GM21390 (cell line): ENCODE results near the gene CSF3R.

Experiments
- ATAC-seq: cut with Tn5 transposase; IDR thresholded peaks from one replicate; pipeline ENCODE4 v1.9.1; 2021; ENCODE audit not compliant: unreplicated experiment

The CSF3R gene

DNA sequence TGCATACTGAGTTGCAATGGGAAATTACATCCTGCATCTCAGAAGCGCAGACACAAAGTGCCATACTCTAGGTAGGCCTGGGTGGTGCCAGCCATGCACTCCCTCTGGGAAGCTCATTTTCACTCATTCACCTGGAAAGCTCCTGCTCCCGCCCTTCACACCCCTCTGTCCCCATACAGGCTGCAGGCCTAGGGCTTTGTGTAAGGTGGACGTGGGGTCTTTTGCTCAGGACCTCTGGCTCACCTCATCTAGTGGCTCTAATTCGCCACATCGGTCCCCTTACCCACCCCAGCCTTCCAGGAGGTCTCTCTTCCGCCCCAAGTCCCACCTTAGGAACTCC lies 19.3 kb downstream of the CSF3R start:
- ATAC-seq: no peak

DNA sequence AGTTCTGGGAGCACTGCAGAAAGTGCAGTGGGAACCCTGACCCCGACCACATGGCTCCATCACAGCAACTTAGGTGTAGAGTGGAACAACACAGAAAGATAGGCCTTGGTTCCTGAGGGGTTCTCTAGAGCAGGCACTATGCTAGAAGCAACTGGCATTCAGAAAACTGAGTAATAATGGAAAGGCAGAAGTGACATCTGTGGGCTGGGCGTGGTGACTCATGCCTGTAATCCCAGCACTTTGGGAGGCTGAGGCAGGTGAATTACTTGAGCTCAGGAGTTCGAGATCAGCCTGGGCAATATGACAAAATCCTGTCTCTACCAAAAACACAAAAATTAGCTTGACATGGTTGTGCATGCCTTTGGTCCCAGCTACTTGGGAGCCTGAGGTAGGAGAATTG lies 23.8 kb downstream of the CSF3R start:
- no peak for ATAC-seq

DNA sequence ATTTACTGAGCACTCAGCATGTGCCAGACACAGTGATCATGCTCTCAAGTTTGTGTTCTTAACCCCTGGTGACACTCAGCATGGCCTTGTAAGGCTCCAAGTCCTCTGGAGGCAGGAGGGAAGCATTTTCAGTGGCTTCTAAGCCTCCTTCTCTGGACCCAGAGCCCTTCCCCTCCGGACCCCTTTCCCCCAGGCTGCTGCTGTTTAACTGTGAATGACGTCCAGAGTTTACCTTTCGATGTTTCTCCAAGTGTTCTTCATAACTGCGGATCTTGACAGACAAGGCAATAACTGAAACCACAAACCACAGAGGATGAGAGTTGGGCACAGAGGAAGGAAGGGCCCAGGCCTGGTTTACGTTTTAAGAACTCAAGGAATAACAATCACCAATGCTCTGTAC lies 25.0 kb downstream of the CSF3R start:
- ATAC-seq: no peak

DNA sequence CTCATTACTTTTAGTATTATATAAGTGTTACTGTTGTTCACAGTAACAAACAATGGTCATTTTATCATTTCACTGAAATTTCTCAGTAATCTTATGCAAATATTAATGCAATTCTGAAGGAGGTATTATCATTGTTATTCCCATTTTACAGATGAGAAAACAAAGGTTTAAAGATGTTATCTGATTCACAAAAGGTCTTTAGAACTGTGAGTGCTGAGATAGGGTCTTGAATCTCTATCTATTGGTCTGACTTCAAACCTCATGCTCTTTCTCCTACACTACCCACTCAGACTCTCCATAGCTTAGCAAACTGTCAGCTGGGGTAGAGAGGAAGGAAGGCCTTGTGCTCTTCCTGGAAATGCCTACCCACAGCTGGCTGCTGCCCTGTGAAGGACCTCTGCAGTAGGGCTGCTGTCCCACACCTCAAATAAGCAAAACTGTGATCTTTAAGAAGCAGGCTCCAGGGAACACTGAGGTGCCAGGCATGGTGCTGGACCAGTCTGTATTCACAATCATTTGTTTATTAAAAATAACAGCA lies 26.3 kb downstream of the CSF3R start:
- no peak for ATAC-seq

DNA sequence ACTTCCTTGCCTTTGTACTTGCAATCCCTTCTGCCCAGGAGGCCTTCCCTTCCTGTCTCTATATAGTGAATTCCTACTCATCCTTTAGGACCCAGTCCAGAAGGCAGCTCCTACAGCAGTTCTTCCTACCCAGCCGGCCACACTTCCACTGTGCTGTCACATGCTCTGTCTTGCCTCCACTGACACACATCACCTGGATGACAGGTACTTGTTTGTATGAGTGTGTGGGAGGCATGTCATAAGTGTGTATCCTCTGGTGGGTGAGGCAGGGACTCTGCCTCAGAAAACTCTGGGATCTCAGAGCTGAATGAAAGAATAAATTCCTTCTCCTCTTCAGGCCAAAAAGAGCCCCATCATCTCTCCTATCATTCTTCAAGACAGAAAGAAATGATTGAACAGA lies 27.3 kb downstream of the CSF3R start:
- ATAC-seq: no peak

DNA sequence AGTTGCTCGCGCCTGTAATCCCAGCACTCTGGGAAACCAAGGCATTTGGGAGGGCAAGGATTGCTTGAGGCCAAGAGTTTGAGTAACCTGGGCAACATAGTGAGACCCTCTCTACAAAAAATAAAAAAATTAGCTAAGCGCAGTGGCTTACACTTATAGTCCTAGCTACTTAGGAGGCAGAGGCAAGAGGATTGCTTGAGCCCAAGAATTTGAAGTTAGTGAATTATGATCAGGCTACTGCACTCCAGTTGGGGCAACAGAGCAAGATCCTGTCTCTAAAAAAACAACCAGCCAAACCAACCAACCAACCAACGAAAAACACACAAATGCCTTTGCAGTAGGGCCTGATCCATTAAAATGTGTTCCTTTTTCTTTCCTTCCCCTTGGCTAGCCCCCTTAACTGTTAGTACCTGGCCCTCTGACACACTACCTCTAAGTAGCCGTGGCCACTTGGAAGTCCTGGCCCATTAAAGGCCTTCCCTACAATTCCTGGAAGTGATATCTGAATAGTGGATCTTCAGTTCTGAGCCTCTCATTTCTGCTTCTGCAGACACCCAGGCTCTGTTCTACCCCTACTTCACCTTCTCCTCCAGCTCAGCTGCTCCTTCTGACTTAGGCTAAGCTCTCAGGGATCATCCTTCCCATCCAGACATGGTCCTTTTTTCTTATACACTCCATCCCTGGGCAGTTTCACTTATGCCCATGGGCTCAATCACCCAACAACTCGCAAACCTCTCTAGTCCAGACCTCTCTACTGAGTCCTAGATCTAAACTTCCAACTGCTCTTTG lies 28.9 kb downstream of the CSF3R start:
- ATAC-seq: no peak

DNA sequence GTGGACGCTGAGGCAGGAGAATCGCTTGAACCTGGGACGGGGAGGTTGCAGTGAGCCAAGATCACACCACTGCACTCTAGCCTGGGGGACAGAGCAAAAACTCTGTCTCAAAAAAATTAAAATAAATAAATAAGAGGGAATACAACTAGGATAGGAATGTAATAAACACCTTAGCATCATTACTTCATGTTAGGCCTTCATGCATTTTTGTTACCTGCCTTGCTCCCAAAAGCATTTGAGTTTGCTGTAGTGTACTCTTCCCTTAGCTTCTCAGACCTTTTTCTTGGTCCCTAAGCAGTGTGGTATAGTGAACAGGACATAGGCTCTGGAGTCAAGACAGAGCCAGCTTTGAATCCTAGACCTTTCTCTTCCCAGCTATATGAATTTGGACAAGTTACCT lies 29.7 kb downstream of the CSF3R start:
- ATAC-seq: no peak

DNA sequence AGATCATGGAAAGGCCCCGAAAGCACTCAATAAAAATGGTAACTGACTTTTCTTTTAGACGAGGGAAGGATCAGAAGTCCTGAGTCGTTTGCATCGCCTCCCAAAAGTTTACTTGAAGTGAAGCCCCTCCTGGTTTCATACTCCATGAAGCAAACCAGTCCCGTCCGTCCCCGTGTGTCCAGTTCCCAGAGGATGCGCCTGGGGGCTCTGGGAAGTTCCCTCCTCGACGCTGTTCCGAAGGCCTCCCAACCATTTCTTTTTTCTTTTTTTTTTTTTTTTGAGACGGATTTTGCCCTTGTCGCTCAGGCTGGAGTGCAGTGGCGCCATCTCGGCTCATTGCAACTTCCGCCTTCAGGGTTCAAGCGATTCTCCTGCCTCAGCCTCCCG lies 31.8 kb downstream of the CSF3R start:
- ATAC-seq: no peak

DNA sequence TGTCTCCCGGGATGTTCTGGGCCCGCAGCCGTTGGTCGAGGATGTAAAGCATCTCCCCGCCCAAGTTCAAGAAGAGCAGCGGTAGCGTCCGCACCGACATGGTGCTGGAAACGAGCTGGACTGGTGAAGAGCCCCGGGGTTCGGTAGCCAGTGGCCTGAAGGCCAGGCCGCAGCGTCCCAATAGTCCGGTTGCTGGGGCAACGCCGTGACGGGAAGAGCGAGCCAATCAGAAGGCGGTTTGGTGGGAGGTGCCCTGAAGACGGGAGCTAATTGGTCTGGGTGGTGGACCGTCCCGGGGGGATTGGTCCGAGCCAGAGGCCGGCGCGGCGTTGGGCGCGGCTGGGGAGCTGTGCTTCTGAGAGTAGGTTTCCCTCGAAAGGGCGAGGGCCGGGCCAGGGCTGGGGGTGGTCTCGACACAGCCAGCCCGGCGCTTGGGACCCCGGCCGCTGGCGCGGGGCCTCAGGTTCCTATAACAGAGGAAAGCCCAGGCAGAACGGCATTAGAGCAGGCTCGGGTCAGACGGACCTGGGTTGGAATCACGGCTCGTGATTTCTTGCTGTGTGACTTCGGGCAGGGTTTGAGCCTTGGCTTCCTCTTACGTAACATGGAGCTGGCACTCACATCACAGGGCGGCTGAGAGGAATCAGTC lies 32.3 kb downstream of the CSF3R start, which contains the start of gene OSCP1:
Gene OSCP1 (minus strand): TSS at position 182 of the 649 bp plus-strand sequence. CDS start 82 bp downstream, at position 100.
- ATAC-seq: peak; percentile 97

DNA sequence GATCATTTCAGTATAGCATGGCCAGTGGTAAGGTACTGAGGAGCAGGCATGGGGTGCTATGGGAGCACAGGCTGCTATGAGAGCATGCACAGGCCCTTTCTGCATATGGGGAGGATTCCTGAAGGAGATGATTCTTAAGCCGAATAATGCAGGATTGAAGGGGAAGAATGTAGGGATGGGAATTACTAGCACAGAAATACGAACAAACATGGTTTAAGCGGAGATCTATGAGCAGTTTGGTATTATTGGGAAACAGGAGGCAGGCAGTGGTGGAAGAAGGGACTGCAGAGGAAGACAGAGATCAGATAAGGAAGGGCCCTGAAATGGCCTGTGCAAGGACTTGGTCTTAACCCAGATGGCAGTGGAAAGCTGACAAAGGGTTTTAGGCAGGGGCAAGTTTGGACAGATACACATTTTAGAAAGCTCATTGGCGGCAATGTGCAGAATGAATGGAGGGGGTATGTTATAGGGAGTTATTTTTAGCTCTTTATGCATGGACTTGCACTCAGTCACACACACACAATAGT lies 34.1 kb downstream of the CSF3R start:
- no peak for ATAC-seq

DNA sequence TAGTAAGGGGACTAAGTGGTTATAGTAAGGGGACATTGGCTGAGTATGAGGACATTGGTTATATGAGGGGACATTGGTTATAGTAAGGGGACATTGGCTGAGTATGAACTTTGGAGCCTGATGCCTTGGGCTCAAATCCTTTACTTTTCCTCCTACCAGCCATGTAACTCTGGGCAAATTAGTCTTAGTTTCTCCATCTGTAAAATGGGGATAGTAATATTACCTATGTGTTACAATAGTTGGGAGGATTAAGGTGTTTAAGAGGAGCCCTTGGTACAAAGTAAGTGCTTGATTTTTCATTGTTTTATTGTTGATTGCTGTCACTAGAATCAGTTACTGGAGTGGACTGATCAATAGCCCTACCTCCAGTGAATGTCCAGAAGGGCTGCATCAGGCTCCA lies 35.3 kb downstream of the CSF3R start:
- ATAC-seq: no peak

DNA sequence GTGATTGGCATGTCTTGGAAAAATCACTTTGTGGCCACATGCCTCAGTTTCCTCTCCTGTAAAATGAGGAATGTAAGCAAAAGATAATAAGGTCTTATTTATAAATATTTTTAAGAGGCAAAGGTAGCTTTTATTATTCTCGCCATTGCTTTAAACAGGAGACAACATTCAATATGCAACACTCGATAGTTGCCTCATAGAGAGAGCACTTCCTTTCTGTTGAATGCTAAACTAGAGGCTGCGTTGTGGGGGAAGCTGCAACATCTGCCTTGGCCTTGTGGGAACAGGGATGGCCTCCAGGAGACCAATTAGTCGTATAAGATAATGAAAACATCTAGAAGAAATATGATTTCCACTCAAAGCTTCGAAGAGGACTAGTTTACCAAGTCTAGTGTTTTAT lies 36.0 kb downstream of the CSF3R start:
- ATAC-seq: no peak

DNA sequence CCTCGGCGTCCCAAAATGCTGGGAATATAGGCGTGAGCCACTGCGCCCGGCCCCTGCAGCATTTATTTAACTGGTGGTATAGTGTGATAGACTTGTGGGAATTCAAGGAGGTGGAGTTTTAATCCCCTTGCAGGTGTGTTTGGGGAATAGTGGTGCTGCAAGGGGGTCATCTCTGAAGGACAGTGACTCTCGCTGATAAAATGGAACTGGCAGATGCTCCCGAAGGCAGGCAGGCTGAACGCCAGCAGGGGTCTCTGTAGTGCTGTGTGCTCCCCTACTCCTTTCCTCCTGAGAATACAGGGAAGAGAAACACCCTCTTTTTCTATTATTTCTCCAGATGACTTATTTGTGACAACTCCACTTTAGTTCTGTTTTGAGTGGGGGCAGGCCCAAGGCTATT lies 36.4 kb downstream of the CSF3R start:
- ATAC-seq: no peak

DNA sequence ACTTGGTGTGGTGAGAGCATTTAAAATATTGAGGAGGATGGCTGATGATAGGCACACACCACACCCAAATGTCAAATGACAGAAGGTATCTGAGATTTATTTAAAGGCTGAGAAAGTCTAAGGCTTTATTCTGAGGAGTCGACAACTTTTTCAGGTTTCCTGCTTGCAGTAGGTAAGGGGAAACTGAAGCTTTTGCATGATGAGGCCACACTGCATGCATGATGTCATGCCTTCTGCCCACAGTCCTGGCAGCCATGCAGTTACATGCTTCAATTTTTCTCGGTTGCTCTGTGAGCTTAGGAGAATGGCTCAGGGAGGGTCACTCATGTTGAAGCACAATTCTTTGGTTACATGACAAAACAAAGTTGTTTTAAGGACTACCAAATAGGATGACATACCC lies 39.4 kb downstream of the CSF3R start:
- no peak for ATAC-seq

DNA sequence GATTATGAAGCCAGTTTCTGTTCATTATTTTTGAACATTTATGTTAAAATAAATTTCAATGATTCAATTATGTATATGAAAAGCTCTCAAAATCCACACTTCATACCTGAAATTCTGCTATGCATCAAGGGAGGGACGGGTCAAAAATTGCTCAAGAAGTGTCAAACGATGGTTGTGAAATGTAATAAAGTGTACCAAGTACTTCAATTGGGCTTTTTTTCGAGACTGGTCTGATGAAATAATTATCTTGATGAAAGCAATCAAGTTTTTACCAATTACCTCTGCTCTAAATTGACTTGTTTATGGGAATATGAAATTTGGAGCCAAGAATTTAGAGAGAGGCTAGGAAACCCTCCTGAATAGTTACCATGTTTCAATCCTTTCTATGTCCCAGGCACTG lies 40.4 kb downstream of the CSF3R start:
- no peak for ATAC-seq

DNA sequence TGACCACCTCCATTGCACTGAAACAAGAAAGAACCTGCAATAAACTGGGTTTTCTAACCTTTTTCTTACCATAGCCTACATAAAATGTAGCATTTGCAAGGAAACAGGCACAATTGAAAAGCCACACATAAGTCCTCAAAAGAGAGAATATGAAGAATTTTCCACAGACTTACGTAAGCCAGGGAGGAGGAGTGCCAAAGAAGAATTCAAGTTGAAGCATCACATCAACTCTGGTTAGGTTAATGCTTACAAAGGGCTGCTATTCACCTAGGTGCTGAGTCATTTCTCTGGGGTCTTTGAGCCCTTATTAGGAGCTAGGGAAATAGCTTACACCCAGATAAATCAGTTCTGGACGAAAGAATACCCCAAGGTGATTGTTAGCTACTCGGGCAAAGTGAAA lies 42.1 kb downstream of the CSF3R start:
- no peak for ATAC-seq

DNA sequence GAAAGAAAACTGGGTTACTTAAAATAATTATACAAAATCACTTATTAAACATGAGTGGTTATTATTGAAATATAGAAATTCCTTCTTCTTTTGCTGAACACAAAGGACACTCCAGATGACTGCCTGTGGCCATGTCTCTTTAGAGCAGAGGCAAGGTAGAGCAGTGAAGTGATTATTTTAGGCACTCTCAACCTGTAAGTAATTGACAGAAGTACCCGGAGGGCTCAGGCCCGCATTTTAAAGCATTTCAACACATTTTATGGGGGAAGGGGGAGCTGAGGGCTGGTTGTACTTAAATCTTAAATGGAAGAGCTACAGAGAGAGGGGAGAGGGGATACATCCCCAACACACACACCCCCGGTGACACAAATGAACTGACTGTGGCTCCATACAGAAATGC lies 42.7 kb downstream of the CSF3R start:
- ATAC-seq: no peak

DNA sequence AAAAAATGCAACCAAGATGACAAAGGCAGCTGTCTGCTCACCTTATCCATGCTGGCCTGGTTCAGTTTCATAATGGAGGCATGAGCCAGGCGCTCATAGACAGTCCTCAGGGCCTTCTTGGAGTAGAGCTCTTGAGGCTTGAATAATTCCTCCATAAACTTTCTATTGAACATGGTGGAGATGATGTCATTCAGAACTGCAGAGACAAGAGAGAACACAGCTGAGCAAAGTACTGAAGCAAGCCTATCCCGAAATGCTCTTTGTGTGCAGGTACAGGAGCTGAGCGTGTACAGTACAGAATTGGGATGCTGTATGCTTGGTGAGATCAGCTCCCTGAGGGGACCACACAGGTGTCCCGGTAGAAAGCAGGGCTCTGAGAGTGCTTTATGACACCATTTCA lies 44.0 kb downstream of the CSF3R start:
- ATAC-seq: no peak

DNA sequence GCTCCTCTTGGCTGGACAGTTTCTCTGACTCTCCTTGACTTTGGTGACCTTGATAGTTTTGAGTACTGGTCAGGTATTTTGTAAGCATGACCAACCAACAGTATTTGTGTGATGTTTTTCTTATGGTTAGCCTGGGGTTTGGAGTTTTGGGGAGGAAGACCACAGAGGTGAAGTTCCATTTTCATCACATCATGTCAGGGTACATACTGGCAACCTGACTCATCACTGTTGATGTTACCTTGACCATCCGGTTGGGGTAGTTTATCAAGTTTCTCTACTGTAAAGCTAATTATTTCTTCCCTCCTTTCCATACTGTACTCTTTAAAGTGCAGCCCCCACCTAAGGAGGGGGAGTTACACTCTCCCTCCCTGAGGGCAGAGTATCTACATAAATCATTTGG lies 45.9 kb downstream of the CSF3R start:
- no peak for ATAC-seq

DNA sequence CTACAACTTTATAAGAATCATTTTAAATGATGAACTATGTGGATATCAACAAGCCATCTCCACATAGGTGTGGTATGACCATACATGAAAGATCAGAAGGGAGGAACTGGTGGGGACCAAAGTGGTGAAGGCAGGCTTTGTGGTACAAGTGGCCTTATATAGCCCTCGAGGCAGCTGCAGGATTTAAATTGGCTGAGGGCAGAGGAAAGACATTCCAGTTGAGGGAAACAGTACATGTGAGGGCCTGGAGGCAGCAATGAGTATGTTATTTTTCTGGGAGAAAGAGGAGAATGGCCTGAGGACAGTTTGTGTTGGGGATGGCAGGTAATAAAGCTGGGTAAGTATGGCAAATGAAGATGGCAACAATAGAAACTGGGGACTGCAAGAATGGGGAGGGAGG lies 49.6 kb downstream of the CSF3R start:
- ATAC-seq: no peak

DNA sequence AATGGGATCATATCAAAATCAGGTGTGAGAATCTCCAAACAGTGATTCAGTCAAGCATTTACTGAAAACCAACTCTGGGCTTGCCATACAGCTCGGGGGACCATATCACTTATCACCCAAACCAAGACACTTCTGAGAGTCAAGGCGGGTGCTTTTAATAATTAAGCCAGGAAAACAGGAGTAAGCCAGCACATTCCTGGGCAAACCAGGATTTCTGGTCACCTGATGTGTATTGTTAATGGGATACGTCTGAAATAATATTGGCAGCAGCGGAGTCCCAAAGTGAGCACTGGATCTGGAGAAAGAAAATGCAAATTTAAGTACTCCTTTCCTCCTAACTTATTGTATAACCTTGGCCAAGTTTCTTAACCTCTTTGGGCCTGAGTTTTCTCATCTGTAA lies 50.1 kb downstream of the CSF3R start:
- no peak for ATAC-seq

DNA sequence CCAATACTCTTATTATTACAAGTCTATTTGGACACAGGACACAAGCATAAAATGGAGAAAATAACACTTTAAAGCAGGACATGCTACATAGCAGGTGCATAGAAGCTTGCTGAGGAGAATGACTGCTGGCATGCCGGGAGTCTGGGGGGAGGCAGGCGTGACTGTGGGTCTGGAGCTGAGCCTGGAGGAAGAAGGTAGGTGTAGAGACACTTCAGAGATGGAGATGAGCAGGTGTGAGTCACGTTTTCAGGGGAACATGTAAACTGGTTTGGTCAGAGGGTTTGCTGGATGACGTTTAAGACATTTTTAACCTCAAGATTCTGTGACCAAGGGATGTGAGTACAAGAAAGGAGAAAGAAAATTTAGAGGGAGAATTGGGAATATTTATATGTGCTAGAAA lies 56.9 kb downstream of the CSF3R start:
- ATAC-seq: no peak
